ENCODE data around the gene NDUFAF4. TPM values are rescaled to one million over a fixed set of nuclear protein-coding genes. Genes with fewer than 3 reads are reported as not detected.

The NDUFAF4 gene
- total RNA-seq = 3.9 and 6.1 TPM in 2 replicates

DNA sequence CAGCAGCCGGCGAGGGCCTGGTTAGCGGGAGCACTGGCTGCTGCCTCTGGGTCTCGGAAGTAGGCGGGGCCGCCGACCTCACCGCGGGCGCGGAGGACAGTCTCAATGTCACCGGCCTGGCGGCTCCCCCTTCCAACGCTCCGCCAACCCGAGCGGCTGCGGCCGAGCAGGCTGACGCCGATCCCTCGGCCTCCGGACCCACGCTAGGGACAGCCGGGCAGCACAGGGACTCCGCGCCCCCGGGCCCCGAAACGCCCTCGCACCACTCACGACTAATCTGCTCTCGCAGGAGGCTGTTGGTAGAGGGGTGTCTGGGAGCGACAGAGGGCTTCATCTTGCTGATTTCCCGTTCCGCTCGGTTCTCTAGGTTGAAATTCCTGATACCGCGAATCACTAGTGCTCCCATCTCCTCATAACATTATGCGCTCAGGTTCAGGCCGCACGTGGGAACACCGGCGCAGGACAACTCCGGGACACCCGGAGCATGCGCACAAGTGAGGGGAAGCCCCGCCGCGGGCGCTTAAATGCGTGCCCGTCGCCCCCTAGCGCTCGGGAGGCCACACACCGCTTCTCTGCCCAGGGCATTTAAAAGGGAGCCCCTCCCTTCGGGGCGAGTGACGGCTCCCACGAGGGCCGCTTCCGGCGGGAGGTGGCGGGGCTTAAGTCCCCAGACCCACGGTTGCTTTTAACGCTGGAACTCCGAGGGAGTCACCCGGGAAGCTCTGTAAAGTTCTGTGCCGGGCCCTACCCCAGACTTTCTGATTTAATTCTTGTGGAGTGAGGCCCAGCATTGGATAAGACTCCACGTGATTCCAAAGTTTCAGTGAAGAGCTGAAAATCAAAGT lies at the start of gene NDUFAF4:
Gene NDUFAF4 (minus strand): TSS at position 496 of the 845 bp plus-strand sequence. CDS start 90 bp downstream, at position 406.

Small RNAs within 50 kb of the gene (small RNA-seq; reads per million reads assigned to genes)
- not detected for gene RN7SL509P

Other genes starting within 250 kb of the NDUFAF4 start
- gene GPR63, start 60.4 kb downstream of the NDUFAF4 start, total RNA-seq = 2.1 and 2.7 TPM in 2 replicates
- 0.11 TPM in 1 of 2 replicates, not detected in the other for gene KLHL32, start 26.8 kb upstream of the NDUFAF4 start, total RNA-seq